ENCODE data around the gene BCL7A. TPM values are rescaled to one million over a fixed set of nuclear protein-coding genes. Genes with fewer than 3 reads are reported as not detected.

Gene BCL7A
- total and polyA plus RNA-seq, 9 of the 15 experiments (the other 6 are each of a cell fraction or from before 2014, with no cell fraction given), result 0.25 to 21.9 (median 14.9) TPM

- TF ChIP-seq MBD1 (CRISPR knock-in tag; IDR thresholded peaks at IDR 0.05) (no peak), XRCC5 (IDR thresholded peaks at IDR 0.05; ENCODE audit: low read depth, low read length) (no peak), C11orf30 (IDR thresholded peaks at IDR 0.05; ENCODE audit: low read depth) (no peak), CUX1 (CRISPR knock-in tag; IDR thresholded peaks at IDR 0.05) (no peak), USF1 (CRISPR knock-in tag; IDR thresholded peaks at IDR 0.05) (no peak), FOXK1 (CRISPR knock-in tag; IDR thresholded peaks at IDR 0.05; ENCODE audit: borderline replicate concordance) (no peak), ZNF354B (CRISPR knock-in tag; IDR thresholded peaks at IDR 0.05) (no peak), RBM22 (IDR thresholded peaks at IDR 0.05; ENCODE audit: low read depth, low read length, poor library complexity, severe bottlenecking) (no peak), SRF (CRISPR knock-in tag; IDR thresholded peaks at IDR 0.05) (no peak), NBN (IDR thresholded peaks at IDR 0.05; ENCODE audit: low read depth) (no peak), ERF (CRISPR knock-in tag; IDR thresholded peaks at IDR 0.05) (no peak), GABPA (tag; conservative IDR thresholded peaks at IDR 0.05; ENCODE audit: low read depth) (0 out of 2 replicates have a peak, but pooled peaks have one; percentile 3), JUNB (CRISPR knock-in tag; conservative IDR thresholded peaks at IDR 0.05) (no peak), GATAD2A (IDR thresholded peaks at IDR 0.05) (no peak), CEBPG (CRISPR knock-in tag; IDR thresholded peaks at IDR 0.05) (no peak), CEBPG (tag; conservative IDR thresholded peaks at IDR 0.05 in 1 of 2, IDR thresholded peaks at IDR 0.05 in 1 of 2) (no peak), ZNF444 (CRISPR knock-in tag; IDR thresholded peaks at IDR 0.05) (no peak), ZNF12 (CRISPR knock-in tag; IDR thresholded peaks at IDR 0.05) (no peak), FOSL1 (tag; conservative IDR thresholded peaks at IDR 0.05) (no peak)
Observed at GRCh38 chr12:122022393-122023338, 982 bp downstream of the BCL7A start (continued).
